Stomach (tissue), 4 donors: ENCODE data around the gene ARRB1.

Experiments used
- POLR2A ChIP-seq, 4 donors: fragments of 450-650 bp; IDR thresholded peaks; one replicate each; pipeline ENCODE4 v1.6.1; 2016; ENCODE audit warnings: antibody characterized with exemption in 4 of 4, control low read depth in 2 of 4, mild to moderate bottlenecking in 1 of 4, moderate library complexity in 1 of 4
- POLR2AphosphoS5 ChIP-seq, 3 donors: sonication (generic); formaldehyde crosslinking; IDR thresholded peaks; one replicate each; pipeline ENCODE4 v1.6.1; 2016; ENCODE audit warnings: antibody characterized with exemption in 3 of 3
- TF ChIP-seq, protein P1 (sequence below), 7 experiments: fragments of 450-650 bp in 4 of 7; fragments of 200-600 bp in 3 of 7; sonication (generic) in 3 of 7; IDR thresholded peaks; one replicate each; pipeline ENCODE4 v1.5.1; 2016 to 2019; ENCODE audit warnings: antibody characterized with exemption in 7 of 7, control low read depth in 2 of 7, mild to moderate bottlenecking in 1 of 7

DNA sequence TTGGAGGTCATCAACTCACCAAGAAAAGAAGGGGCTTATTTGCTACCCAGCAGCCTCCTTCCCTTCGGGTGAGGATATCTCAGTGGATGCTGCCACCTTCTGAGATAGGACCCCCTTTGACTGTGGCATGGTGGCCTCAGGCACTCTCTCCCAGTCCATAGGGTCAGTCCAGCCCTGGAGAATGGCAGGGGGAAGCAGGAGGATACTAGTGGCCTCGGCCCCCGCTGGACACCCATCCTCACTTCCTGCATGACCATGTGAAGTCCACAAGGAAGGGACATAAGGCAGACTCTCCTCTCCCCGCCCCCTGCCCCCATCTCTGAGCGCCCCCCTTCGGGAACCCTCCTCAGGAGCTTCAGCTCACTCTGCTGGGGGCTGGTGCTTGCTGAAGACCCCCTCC, 86.5 kb downstream of the ARRB1 start:
- no peak for TF ChIP-seq POLR2A (IDR thresholded peaks at IDR 0.05)
- TF ChIP-seq POLR2AphosphoS5 (IDR thresholded peaks at IDR 0.05): no peak
- TF ChIP-seq, protein P1, sequence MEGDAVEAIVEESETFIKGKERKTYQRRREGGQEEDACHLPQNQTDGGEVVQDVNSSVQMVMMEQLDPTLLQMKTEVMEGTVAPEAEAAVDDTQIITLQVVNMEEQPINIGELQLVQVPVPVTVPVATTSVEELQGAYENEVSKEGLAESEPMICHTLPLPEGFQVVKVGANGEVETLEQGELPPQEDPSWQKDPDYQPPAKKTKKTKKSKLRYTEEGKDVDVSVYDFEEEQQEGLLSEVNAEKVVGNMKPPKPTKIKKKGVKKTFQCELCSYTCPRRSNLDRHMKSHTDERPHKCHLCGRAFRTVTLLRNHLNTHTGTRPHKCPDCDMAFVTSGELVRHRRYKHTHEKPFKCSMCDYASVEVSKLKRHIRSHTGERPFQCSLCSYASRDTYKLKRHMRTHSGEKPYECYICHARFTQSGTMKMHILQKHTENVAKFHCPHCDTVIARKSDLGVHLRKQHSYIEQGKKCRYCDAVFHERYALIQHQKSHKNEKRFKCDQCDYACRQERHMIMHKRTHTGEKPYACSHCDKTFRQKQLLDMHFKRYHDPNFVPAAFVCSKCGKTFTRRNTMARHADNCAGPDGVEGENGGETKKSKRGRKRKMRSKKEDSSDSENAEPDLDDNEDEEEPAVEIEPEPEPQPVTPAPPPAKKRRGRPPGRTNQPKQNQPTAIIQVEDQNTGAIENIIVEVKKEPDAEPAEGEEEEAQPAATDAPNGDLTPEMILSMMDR (IDR thresholded peaks at IDR 0.05): no peak
